ENCODE measurements around the gene ATP8A2.

DNA sequence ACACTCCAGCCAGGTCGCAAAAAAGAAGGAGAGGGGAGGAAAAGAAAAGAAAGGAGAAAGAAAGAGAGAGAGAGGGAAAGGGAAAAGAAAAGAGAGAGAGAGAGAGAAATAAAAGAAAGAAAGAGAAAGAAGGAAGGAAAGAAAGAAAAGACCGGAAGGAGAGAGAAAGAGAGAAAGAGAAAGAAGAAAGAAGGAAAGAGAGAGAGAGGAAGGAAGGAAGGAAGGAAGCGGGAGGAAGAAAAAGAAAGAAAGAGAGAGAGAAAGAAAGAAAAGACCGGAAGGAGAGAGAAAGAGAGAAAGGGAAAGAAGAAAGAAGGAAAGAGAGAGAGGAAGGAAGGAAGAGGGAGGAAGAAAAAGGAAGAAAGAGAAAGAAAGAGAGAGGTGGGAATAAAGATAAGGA lies 359.3 kb downstream of the ATP8A2 start:
- TF ChIP-seq NR3C1 (CRISPR knock-in tag; IDR thresholded peaks at IDR 0.05) (no peak), SMAD3 (CRISPR knock-in tag; conservative IDR thresholded peaks at IDR 0.05) (no peak), BCL6 (CRISPR knock-in tag; IDR thresholded peaks at IDR 0.05) (no peak), CTCF (IDR thresholded peaks at IDR 0.05 in 2 of 3, conservative IDR thresholded peaks at IDR 0.05 in 1 of 3; ENCODE audit: insufficient read depth in 2 of 3, low read depth in 1 of 3, low read length in 3 of 3) (no peak), ATF1 (CRISPR knock-in tag; IDR thresholded peaks at IDR 0.05) (no peak), ATF1 (tag; IDR thresholded peaks at IDR 0.05) (no peak), CHCHD3 (CRISPR knock-in tag; IDR thresholded peaks at IDR 0.05) (no peak), FOXK1 (CRISPR knock-in tag; IDR thresholded peaks at IDR 0.05; ENCODE audit: borderline replicate concordance) (no peak)
- TF ChIP-seq, protein P1, sequence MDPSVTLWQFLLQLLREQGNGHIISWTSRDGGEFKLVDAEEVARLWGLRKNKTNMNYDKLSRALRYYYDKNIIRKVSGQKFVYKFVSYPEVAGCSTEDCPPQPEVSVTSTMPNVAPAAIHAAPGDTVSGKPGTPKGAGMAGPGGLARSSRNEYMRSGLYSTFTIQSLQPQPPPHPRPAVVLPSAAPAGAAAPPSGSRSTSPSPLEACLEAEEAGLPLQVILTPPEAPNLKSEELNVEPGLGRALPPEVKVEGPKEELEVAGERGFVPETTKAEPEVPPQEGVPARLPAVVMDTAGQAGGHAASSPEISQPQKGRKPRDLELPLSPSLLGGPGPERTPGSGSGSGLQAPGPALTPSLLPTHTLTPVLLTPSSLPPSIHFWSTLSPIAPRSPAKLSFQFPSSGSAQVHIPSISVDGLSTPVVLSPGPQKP (CRISPR knock-in tag; IDR thresholded peaks at IDR 0.05), result no peak

Measured in K562 (cell line).